ENCODE results near the gene TEX55.
"Not testable (repeated sequence)": the region's sequence is repeated elsewhere in the genome, so short reads cannot be mapped to it uniquely, and the experiment has no call there.

The TEX55 gene

DNA sequence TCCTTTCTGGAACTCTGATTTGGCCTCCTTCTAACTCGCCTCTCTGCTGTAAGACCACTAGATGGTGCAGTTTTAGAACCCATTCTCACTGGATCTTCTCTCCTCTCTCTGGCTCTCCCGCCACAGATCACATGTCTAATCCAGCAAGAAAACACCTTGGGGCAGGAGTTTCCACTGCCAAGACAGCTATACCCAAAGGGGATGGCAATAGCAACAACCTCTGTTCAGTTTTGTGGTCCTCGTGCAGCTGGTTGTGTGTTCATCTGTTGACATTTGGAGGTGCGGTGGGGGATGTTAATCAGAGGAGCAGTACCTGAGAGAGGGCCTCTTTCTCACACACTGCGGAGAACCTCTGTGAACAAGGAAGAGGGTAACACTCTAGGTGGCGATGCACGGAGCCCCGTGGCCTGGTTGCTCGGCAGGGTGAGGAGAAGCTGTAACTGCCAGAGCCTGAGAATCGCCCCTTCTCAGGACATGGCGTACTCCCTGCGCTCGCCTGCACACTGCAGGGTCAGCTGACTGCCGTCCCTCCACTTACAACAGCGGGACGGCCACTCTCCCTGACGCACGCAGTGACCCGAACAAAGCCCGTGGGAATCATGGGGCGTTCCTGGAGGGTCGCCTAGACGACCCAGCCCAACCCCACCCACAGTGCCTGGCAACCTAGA is at the start of gene TEX55:
Gene TEX55, plus strand, starts transcription at position 666 of the 668 bp plus-strand sequence. CDS start 25 bp downstream, outside the sequence.
- H3K27ac ChIP-seq (ENCODE audit: low read depth, low read length) = no peak within 1 kb of the TSS
- H3K4me3 ChIP-seq (ENCODE audit: low read depth, low read length) = no peak within 1 kb of the TSS
- H3K27me3 ChIP-seq (ENCODE audit: control insufficient read depth, insufficient read depth, low read length) = no peaks in the 10 kb centered on the region
- H3K9me3 ChIP-seq (ENCODE audit: control insufficient read depth, insufficient read depth, low read length) = no peaks in the 10 kb centered on the region
- H3K4me1 ChIP-seq (ENCODE audit: control insufficient read depth, insufficient read depth, low read length) = no peaks in the 10 kb centered on the region
- no peaks in the 10 kb centered on the region for H3K36me3 ChIP-seq (ENCODE audit: control insufficient read depth, insufficient read depth, low read length)
- H3K9ac ChIP-seq (ENCODE audit: low read depth, low read length) = no peak within 1 kb of the TSS

- Histone ChIP-seq H3K9me3 (ENCODE audit: control insufficient read depth, insufficient read depth, low read length) (no peaks in the 10 kb centered on the region), H3K4me1 (ENCODE audit: control insufficient read depth, insufficient read depth, low read length) (no peaks in the 10 kb centered on the region), H3K9ac (ENCODE audit: low read depth, low read length) (no peak overlapping the region), H3K27me3 (ENCODE audit: control insufficient read depth, insufficient read depth, low read length) (no peaks in the 10 kb centered on the region), H3K27ac (ENCODE audit: low read depth, low read length) (no peak overlapping the region), H3K4me3 (ENCODE audit: low read depth, low read length) (no peak overlapping the region), H3K36me3 (ENCODE audit: control insufficient read depth, insufficient read depth, low read length) (no peaks in the 10 kb centered on the region)
These were observed 48.0 kb upstream of the TEX55 start for GRCh38 chr3:119098003-119098402.

DNA sequence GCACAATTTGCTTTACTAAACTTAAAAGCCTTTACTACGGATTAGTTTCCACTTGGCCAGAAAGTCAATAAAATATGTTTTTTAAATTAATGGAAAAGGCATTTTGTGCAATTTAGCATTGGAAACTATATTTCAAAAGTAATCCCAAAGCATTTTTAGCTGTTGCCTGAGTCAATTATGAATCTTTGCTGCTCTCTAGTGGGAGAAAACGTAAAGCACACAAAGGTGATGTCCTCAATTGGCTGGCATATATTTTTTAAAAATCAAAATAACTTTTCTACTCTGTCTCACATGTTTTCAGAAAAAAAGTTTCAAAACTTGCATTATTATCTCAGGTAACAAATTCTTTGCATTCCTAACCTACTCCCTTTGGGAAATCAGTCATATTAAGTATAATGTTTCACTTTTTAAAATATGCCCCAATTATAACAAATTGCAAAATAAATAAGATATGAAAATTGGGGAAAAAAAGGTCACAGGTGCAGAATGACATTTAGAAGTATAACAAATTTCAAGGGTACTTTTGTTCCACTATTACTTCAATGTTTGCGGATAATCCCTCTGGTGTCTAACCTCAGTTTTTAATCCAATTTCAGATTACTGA is 47.2 kb upstream of the TEX55 start:
- H3K36me3 ChIP-seq (ENCODE audit: control insufficient read depth, insufficient read depth, low read length) = no peaks in the 10 kb centered on the region
- H3K4me3 ChIP-seq (ENCODE audit: low read depth, low read length) = no peak overlapping the region
- H3K27me3 ChIP-seq (ENCODE audit: control insufficient read depth, insufficient read depth, low read length) = no peaks in the 10 kb centered on the region
- no peaks in the 10 kb centered on the region for H3K9me3 ChIP-seq (ENCODE audit: control insufficient read depth, insufficient read depth, low read length)
- no peak overlapping the region for H3K27ac ChIP-seq (ENCODE audit: low read depth, low read length)
- no peak overlapping the region for H3K9ac ChIP-seq (ENCODE audit: low read depth, low read length)
- H3K4me1 ChIP-seq (ENCODE audit: control insufficient read depth, insufficient read depth, low read length) = no peaks in the 10 kb centered on the region

- H3K27ac ChIP-seq (ENCODE audit: low read depth, low read length) = no peak overlapping the region
- H3K4me1 ChIP-seq (ENCODE audit: control insufficient read depth, insufficient read depth, low read length) = no peaks in the 10 kb centered on the region
- no peak overlapping the region for H3K9ac ChIP-seq (ENCODE audit: low read depth, low read length)
- H3K4me3 ChIP-seq (ENCODE audit: low read depth, low read length) = no peak overlapping the region
- no peaks in the 10 kb centered on the region for H3K36me3 ChIP-seq (ENCODE audit: control insufficient read depth, insufficient read depth, low read length)
- no peaks in the 10 kb centered on the region for H3K27me3 ChIP-seq (ENCODE audit: control insufficient read depth, insufficient read depth, low read length)
- H3K9me3 ChIP-seq (ENCODE audit: control insufficient read depth, insufficient read depth, low read length) = no peaks in the 10 kb centered on the region
These were observed 46.2 kb upstream of the TEX55 start for GRCh38 chr3:119099785-119100184.

DNA sequence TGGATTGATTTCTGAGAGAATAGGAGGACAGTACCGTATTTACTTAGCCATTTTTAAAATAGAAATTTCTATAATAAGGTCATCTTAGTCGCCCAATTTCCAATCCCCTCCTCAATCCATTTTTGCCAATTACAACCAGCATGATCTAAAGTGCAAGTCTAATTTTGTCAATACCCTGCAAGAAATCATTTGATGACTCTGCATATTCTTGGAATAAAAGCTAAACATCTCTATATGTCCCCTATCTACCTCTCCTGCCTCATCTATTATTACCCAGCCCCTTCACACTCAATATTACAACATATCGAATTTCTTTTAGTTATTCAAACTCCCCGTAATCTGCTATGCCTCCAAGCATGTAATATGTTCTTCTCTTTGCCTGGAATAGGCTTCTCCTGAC is 41.9 kb upstream of the TEX55 start:
- no peaks in the 10 kb centered on the region for H3K27me3 ChIP-seq (ENCODE audit: control insufficient read depth, insufficient read depth, low read length)
- no peaks in the 10 kb centered on the region for H3K9me3 ChIP-seq (ENCODE audit: control insufficient read depth, insufficient read depth, low read length)
- H3K9ac ChIP-seq (ENCODE audit: low read depth, low read length) = no peak overlapping the region
- no peak overlapping the region for H3K4me3 ChIP-seq (ENCODE audit: low read depth, low read length)
- no peaks in the 10 kb centered on the region for H3K36me3 ChIP-seq (ENCODE audit: control insufficient read depth, insufficient read depth, low read length)
- H3K27ac ChIP-seq (ENCODE audit: low read depth, low read length) = no peak overlapping the region
- no peaks in the 10 kb centered on the region for H3K4me1 ChIP-seq (ENCODE audit: control insufficient read depth, insufficient read depth, low read length)

GRCh38 chr3:119118330-119118729 is 27.6 kb upstream of the TEX55 start:
- H3K4me3 ChIP-seq (ENCODE audit: low read depth, low read length); H3K9ac ChIP-seq (ENCODE audit: low read depth, low read length); H3K27me3 ChIP-seq (ENCODE audit: control insufficient read depth, insufficient read depth, low read length); H3K4me1 ChIP-seq (ENCODE audit: control insufficient read depth, insufficient read depth, low read length); H3K36me3 ChIP-seq (ENCODE audit: control insufficient read depth, insufficient read depth, low read length); H3K27ac ChIP-seq (ENCODE audit: low read depth, low read length): not testable (repeated sequence)
- H3K9me3 ChIP-seq (ENCODE audit: control insufficient read depth, insufficient read depth, low read length) = peaks cover 84% of the 10 kb centered on the region

DNA sequence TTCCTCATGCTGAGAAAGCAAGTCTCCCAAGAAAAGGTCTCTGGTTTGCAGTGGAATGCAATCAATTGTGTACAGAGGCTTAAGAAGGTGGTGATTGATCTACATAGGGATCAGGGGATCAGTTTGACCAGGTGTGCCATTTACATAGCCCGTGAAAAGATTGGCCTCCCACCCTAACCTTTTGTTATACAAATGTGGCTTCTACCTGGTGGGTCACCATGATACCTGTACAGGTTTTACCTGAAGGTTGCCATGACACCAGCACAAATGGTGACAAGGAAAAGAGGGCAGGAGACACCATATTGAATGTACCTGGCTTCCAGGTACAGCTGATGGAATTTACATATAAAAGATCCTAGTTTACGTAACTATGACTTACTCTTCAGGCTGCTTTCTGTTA is 25.5 kb upstream of the TEX55 start:
- no peaks in the 10 kb centered on the region for H3K27me3 ChIP-seq (ENCODE audit: control insufficient read depth, insufficient read depth, low read length)
- H3K27ac ChIP-seq (ENCODE audit: low read depth, low read length) = peak overlapping the region; percentile 31
- no peaks in the 10 kb centered on the region; the same call in 1 of the 2 replicates for H3K36me3 ChIP-seq (ENCODE audit: control insufficient read depth, insufficient read depth, low read length)
- H3K9me3 ChIP-seq (ENCODE audit: control insufficient read depth, insufficient read depth, low read length) = peaks cover 63% of the 10 kb centered on the region
- H3K4me1 ChIP-seq (ENCODE audit: control insufficient read depth, insufficient read depth, low read length) = peaks cover 5% of the 10 kb centered on the region; the same call in 1 of the 2 replicates
- H3K4me3 ChIP-seq (ENCODE audit: low read depth, low read length) = no peak overlapping the region
- no peak overlapping the region for H3K9ac ChIP-seq (ENCODE audit: low read depth, low read length)

- Histone ChIP-seq H3K4me3 (ENCODE audit: low read depth, low read length) (no peak overlapping the region), H3K4me1 (ENCODE audit: control insufficient read depth, insufficient read depth, low read length) (peaks cover 5% of the 10 kb centered on the region; the same call in 1 of the 2 replicates), H3K36me3 (ENCODE audit: control insufficient read depth, insufficient read depth, low read length) (no peaks in the 10 kb centered on the region), H3K9ac (ENCODE audit: low read depth, low read length) (no peak overlapping the region), H3K27me3 (ENCODE audit: control insufficient read depth, insufficient read depth, low read length) (no peaks in the 10 kb centered on the region), H3K9me3 (ENCODE audit: control insufficient read depth, insufficient read depth, low read length) (peaks cover 45% of the 10 kb centered on the region), H3K27ac (ENCODE audit: low read depth, low read length) (no peak overlapping the region)
These were observed 23.6 kb upstream of the TEX55 start for GRCh38 chr3:119122350-119122749.

- no peak overlapping the region for H3K9ac ChIP-seq (ENCODE audit: low read depth, low read length)
- no peaks in the 10 kb centered on the region for H3K27me3 ChIP-seq (ENCODE audit: control insufficient read depth, insufficient read depth, low read length)
- no peak overlapping the region for H3K4me3 ChIP-seq (ENCODE audit: low read depth, low read length)
- peaks cover 8% of the 10 kb centered on the region for H3K4me1 ChIP-seq (ENCODE audit: control insufficient read depth, insufficient read depth, low read length)
- H3K36me3 ChIP-seq (ENCODE audit: control insufficient read depth, insufficient read depth, low read length) = no peaks in the 10 kb centered on the region
- H3K27ac ChIP-seq (ENCODE audit: low read depth, low read length) = no peak overlapping the region
- H3K9me3 ChIP-seq (ENCODE audit: control insufficient read depth, insufficient read depth, low read length) = peaks cover 15% of the 10 kb centered on the region
These were observed 20.6 kb upstream of the TEX55 start for GRCh38 chr3:119125342-119125741.

- Histone ChIP-seq H3K36me3 (ENCODE audit: control insufficient read depth, insufficient read depth, low read length) (no peaks in the 10 kb centered on the region), H3K4me1 (ENCODE audit: control insufficient read depth, insufficient read depth, low read length) (peaks cover 4% of the 10 kb centered on the region), H3K27ac (ENCODE audit: low read depth, low read length) (no peak overlapping the region), H3K27me3 (ENCODE audit: control insufficient read depth, insufficient read depth, low read length) (no peaks in the 10 kb centered on the region), H3K4me3 (ENCODE audit: low read depth, low read length) (no peak overlapping the region), H3K9ac (ENCODE audit: low read depth, low read length) (no peak overlapping the region), H3K9me3 (ENCODE audit: control insufficient read depth, insufficient read depth, low read length) (peaks cover 9% of the 10 kb centered on the region; the same call in 1 of the 2 replicates)
These were observed 20.0 kb upstream of the TEX55 start for GRCh38 chr3:119125742-119126504.

DNA sequence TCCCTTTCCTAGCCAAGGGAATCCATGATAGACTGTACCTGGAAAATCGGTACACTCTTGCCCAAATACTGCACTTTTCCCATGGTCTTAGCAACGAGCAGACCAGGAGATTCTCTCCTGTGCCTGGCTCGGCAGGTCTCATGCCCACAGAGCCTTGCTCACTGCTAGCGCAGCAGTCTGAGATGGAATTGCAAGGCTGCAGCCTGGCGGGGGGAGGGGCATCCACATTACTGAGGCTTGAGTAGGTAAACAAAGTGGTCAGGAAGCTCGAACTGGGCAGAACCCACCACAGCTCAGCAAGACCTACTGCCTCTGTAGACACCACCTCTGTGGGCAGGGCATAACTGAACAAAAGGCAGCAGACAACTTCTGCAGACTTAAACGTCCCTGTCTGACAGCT is 15.7 kb upstream of the TEX55 start:
- H3K36me3 ChIP-seq (ENCODE audit: control insufficient read depth, insufficient read depth, low read length); H3K9ac ChIP-seq (ENCODE audit: low read depth, low read length); H3K9me3 ChIP-seq (ENCODE audit: control insufficient read depth, insufficient read depth, low read length); H3K27ac ChIP-seq (ENCODE audit: low read depth, low read length); H3K4me1 ChIP-seq (ENCODE audit: control insufficient read depth, insufficient read depth, low read length); H3K27me3 ChIP-seq (ENCODE audit: control insufficient read depth, insufficient read depth, low read length); H3K4me3 ChIP-seq (ENCODE audit: low read depth, low read length): not testable (repeated sequence)

Data from HUES48 (cell line).